CD4-positive, alpha-beta memory T cell (primary cell): ENCODE results near the gene ATP13A3. TPM values are rescaled to one million over a fixed set of nuclear protein-coding genes. Genes with fewer than 3 reads are reported as not detected.

Experiments
- CTCF ChIA-PET: fragments of 350-600 bp; sonication (Branson Sonifier 250); formaldehyde crosslinking; loops from one replicate; lab custom pipeline; 2021; ENCODE audit warnings: inconsistent platforms; ENCODE audit not compliant: partially characterized antibody; lab: Charles Lee
- POLR2A ChIA-PET: fragments of 350-600 bp; sonication (Branson Sonifier 250); formaldehyde crosslinking; loops from one replicate; lab custom pipeline; 2021; ENCODE audit not compliant: partially characterized antibody; lab: Charles Lee
- DNase-seq, 5 donors: peaks; one replicate each; pipeline versions ENCODE4 v3.0.0 to v3.0.0-alpha.2; 2020 to 2022; ENCODE audit warnings: mixed read lengths in 1 of 5
- H3K27ac ChIP-seq: one replicate; pipeline ENCODE4 v1.7.0; 2013; ENCODE audit warnings: low read depth, low read length
- H3K27me3 ChIP-seq: 2 replicates; pipeline ENCODE4 v1.7.0; 2013; ENCODE audit warnings: mild to moderate bottlenecking, low read length, moderate library complexity; ENCODE audit not compliant: insufficient read depth
- H3K36me3 ChIP-seq: 2 replicates; pipeline ENCODE4 v1.7.0; 2013; ENCODE audit warnings: mild to moderate bottlenecking, low read length, moderate library complexity; ENCODE audit not compliant: insufficient read depth
- H3K4me1 ChIP-seq: 2 replicates; pipeline ENCODE4 v1.7.0; 2013; ENCODE audit warnings: mild to moderate bottlenecking, low read length, moderate library complexity; ENCODE audit not compliant: insufficient read depth
- H3K4me3 ChIP-seq, 2 donors: one replicate each; pipeline ENCODE4 v1.7.0; 2013; ENCODE audit warnings: low read length in 2 of 2, mild to moderate bottlenecking in 1 of 2
- H3K9me3 ChIP-seq, 2 donors: one replicate each; pipeline ENCODE4 v1.7.0; 2013; ENCODE audit warnings: low read length in 2 of 2, control low read depth in 1 of 2; ENCODE audit not compliant: control insufficient read depth in 1 of 2
- H3K27ac Mint-ChIP-seq, 7 donors: one replicate each; pipeline ENCODE4 v1.8.0; 2020 to 2021; ENCODE audit warnings: mixed read lengths in 7 of 7, mild to moderate bottlenecking in 6 of 7, inconsistent platforms in 3 of 7, moderate library complexity in 3 of 7
- H3K27me3 Mint-ChIP-seq, 2 donors: one replicate each; pipeline ENCODE4 v1.8.0; 2020 to 2021; ENCODE audit warnings: mixed read lengths in 2 of 2
- H3K36me3 Mint-ChIP-seq, 2 donors: one replicate each; pipeline ENCODE4 v1.8.0; 2020 to 2021; ENCODE audit warnings: mixed read lengths in 2 of 2, inconsistent platforms in 1 of 2, mild to moderate bottlenecking in 1 of 2
- H3K4me1 Mint-ChIP-seq, 4 donors: one replicate each; pipeline ENCODE4 v1.8.0; 2020 to 2021; ENCODE audit warnings: mixed read lengths in 4 of 4, mild to moderate bottlenecking in 1 of 4
- H3K4me3 Mint-ChIP-seq, 8 donors: one replicate each; pipeline ENCODE4 v1.8.0; 2020 to 2021; ENCODE audit warnings: mixed read lengths in 8 of 8, mild to moderate bottlenecking in 7 of 8, moderate library complexity in 6 of 8, inconsistent platforms in 3 of 8
- H3K9me3 Mint-ChIP-seq, 8 donors: one replicate each; pipeline ENCODE4 v1.8.0; 2020 to 2021; ENCODE audit warnings: mixed read lengths in 8 of 8, mild to moderate bottlenecking in 5 of 8, inconsistent platforms in 3 of 8, moderate library complexity in 1 of 8
- intact Hi-C: fragments of 100-400 bp; cut with micrococcal nuclease; formaldehyde crosslinking; loops from one replicate; pipeline ENCODE4 v1.15.1; 2023
- polyA plus RNA-seq, 2 donors: library from polyadenylated mRNA; unstranded; fragments of 300-500 nt; fragmentation: Illumina TruSeq; gene quantifications; one replicate each; pipeline ENCODE4 v1.2.3, GENCODE V29; 2021
- total RNA-seq, 2 experiments: library from RNA; stranded (reverse); gene quantifications; one replicate each; pipeline ENCODE4 v1.2.3, GENCODE V29; 2021

ATP13A3 gene
- total and polyA plus RNA-seq, 4 experiments from 2014 or later: 6.7 to 62.7 (median 36.0) TPM

GRCh38 chr3:194364652-194365434 lies 122.0 kb downstream of the ATP13A3 start:
- Histone ChIP-seq H3K4me3 (no peak overlapping the region), H3K36me3 (no peaks in the 10 kb centered on the region), H3K27ac (no peak overlapping the region), H3K27me3 (no peaks in the 10 kb centered on the region), H3K9me3 (no peaks in the 10 kb centered on the region), H3K4me1 (no peaks in the 10 kb centered on the region)
- Mint-ChIP-seq H3K4me3 (no peak overlapping the region), H3K36me3 (no peaks in the 10 kb centered on the region), H3K4me1 (no peaks in the 10 kb centered on the region), H3K27ac (no peak overlapping the region), H3K27me3 (peaks cover 17 to 23% of the 10 kb centered on the region in 2 donors), H3K9me3 (no peaks in the 10 kb centered on the region)
- CTCF ChIA-PET: interaction anchor here (1.3 kb wide), 2 partner anchors 21 to 49 kb away, joined by 3 to 5 read pairs; no protein-coding TSS in a partner anchor
- POLR2A ChIA-PET: no interaction called here
- DNase-seq: no peak
- intact Hi-C loops: no loop called here

DNA sequence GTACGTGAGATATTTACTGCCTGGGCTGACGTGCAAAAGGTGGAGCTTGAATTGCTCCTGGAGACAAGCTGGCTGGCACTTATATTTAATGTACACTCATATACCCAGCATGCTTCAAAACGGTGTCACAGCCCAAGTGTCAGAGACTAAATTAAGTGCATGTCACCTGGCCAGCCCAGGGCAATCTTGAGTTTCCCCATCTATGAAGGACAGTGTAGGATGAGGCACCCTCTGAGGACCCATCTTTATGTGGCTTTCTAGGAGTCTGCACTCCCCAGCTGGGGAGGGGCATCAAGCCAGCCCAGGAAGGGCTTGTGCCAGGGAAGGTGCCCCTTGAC lies 122.5 kb downstream of the ATP13A3 start:
- Mint-ChIP-seq H3K4me3 (no peak overlapping the region), H3K27me3 (peaks cover 16 to 25% of the 10 kb centered on the region in 2 donors), H3K27ac (no peak overlapping the region), H3K9me3 (no peaks in the 10 kb centered on the region), H3K4me1 (no peaks in the 10 kb centered on the region), H3K36me3 (no peaks in the 10 kb centered on the region)
- intact Hi-C loops: no loop called here
- no peaks in the 10 kb centered on the region for H3K36me3 ChIP-seq
- no peak for DNase-seq
- no peak overlapping the region for H3K4me3 ChIP-seq
- no peak overlapping the region for H3K27ac ChIP-seq
- H3K4me1 ChIP-seq: no peaks in the 10 kb centered on the region
- ChIA-PET CTCF (interaction anchor here (0.9 to 1.3 kb wide), 2 partner anchors 21 to 49 kb away, joined by 3 read pairs; no protein-coding TSS in a partner anchor), POLR2A (no interaction called here)
- H3K27me3 ChIP-seq: no peaks in the 10 kb centered on the region
- H3K9me3 ChIP-seq: no peaks in the 10 kb centered on the region

DNA sequence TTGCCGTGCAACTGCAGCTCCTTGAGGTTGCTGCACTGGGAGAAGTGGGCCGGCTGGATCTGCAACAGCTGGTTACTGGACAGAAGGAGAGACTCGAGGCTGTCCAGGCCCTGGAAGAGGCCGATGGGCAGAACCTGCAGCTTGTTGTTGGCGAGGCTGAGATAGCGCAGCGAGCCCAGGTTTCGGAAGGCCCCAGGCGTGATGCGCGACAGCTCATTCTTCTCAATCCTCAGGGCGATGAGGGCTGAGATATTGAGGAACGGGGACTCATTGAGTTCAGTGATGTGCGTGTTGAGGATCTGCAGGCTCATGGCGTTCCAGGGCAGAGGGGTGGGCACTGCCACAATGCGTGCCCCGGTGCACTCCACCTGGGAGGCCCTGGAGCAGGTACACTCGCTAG lies 126.2 kb downstream of the ATP13A3 start:
- DNase-seq: no peak
- no peak overlapping the region for H3K27ac Mint-ChIP-seq
- ChIA-PET POLR2A (no interaction called here), CTCF (interaction anchor here (0.6 to 1.0 kb wide), 2 partner anchors 17 to 26 kb away, joined by 3 read pairs; no protein-coding TSS in a partner anchor)
- no peak overlapping the region for H3K4me3 ChIP-seq
- no peaks in the 10 kb centered on the region for H3K9me3 ChIP-seq
- H3K36me3 ChIP-seq: no peaks in the 10 kb centered on the region
- no peaks in the 10 kb centered on the region for H3K4me1 Mint-ChIP-seq
- H3K9me3 Mint-ChIP-seq: no peaks in the 10 kb centered on the region
- H3K36me3 Mint-ChIP-seq: no peaks in the 10 kb centered on the region
- no peaks in the 10 kb centered on the region for H3K27me3 ChIP-seq
- no peaks in the 10 kb centered on the region for H3K4me1 ChIP-seq
- peaks cover 3 to 16% of the 10 kb centered on the region in 2 donors for H3K27me3 Mint-ChIP-seq
- intact Hi-C loops: no loop called here
- no peak overlapping the region for H3K4me3 Mint-ChIP-seq
- H3K27ac ChIP-seq: no peak overlapping the region

- no peaks in the 10 kb centered on the region for H3K4me1 Mint-ChIP-seq
- no peak overlapping the region for H3K27ac ChIP-seq
- no peaks in the 10 kb centered on the region for H3K27me3 ChIP-seq
- H3K9me3 ChIP-seq: no peaks in the 10 kb centered on the region
- no peak for DNase-seq
- no peaks in the 10 kb centered on the region for H3K4me1 ChIP-seq
- H3K27me3 Mint-ChIP-seq: peaks cover 2 to 16% of the 10 kb centered on the region in 2 donors
- H3K4me3 ChIP-seq: no peak overlapping the region
- no peak overlapping the region for H3K27ac Mint-ChIP-seq
- no peaks in the 10 kb centered on the region for H3K36me3 Mint-ChIP-seq
- POLR2A ChIA-PET: no interaction called here
- CTCF ChIA-PET: interaction anchor here (0.7 to 1.5 kb wide), 2 partner anchors 15 to 18 kb away, joined by 3 to 4 read pairs; no protein-coding TSS in a partner anchor
- no peaks in the 10 kb centered on the region for H3K36me3 ChIP-seq
- H3K4me3 Mint-ChIP-seq: no peak overlapping the region
- intact Hi-C loops: no loop called here
- no peaks in the 10 kb centered on the region for H3K9me3 Mint-ChIP-seq
Measured at GRCh38 chr3:194357681-194358080, 129.1 kb downstream of the ATP13A3 start.

- no peaks in the 10 kb centered on the region for H3K27me3 ChIP-seq
- H3K4me1 Mint-ChIP-seq: no peaks in the 10 kb centered on the region
- intact Hi-C loops: no loop called here
Measured at GRCh38 chr3:194355379-194355778, 131.4 kb downstream of the ATP13A3 start.

GRCh38 chr3:194354315-194354714 lies 132.5 kb downstream of the ATP13A3 start:
- ChIA-PET POLR2A (no interaction called here), CTCF (interaction anchor here (3.5 kb wide), 1 partner anchor 11 kb away, joined by 17 read pairs; no protein-coding TSS in a partner anchor)
- H3K4me1 Mint-ChIP-seq: no peaks in the 10 kb centered on the region
- Histone ChIP-seq H3K4me3 (no peak overlapping the region), H3K4me1 (no peaks in the 10 kb centered on the region), H3K36me3 (no peaks in the 10 kb centered on the region), H3K27ac (no peak overlapping the region), H3K27me3 (no peaks in the 10 kb centered on the region), H3K9me3 (no peaks in the 10 kb centered on the region)
- H3K36me3 Mint-ChIP-seq: no peaks in the 10 kb centered on the region
- H3K27ac Mint-ChIP-seq: no peak overlapping the region
- DNase-seq: no peak
- no peaks in the 10 kb centered on the region for H3K9me3 Mint-ChIP-seq
- H3K4me3 Mint-ChIP-seq: no peak overlapping the region
- intact Hi-C loops: no loop called here
- peaks cover 2 to 4% of the 10 kb centered on the region in 2 donors for H3K27me3 Mint-ChIP-seq

More at GRCh38 chr3:194355379-194355778, 131.4 kb downstream of the ATP13A3 start:
- no peak overlapping the region for H3K4me3 ChIP-seq
- Mint-ChIP-seq H3K36me3 (no peaks in the 10 kb centered on the region), H3K9me3 (no peaks in the 10 kb centered on the region), H3K27me3 (peaks cover 2 to 10% of the 10 kb centered on the region in 2 donors), H3K27ac (no peak overlapping the region), H3K4me3 (no peak overlapping the region)
- H3K4me1 ChIP-seq: no peaks in the 10 kb centered on the region
- H3K36me3 ChIP-seq: no peaks in the 10 kb centered on the region
- POLR2A ChIA-PET: interaction anchor here (1.2 kb wide), 1 partner anchor 44 kb away, joined by 4 read pairs; the partner anchor contains the start of gene GP5
- CTCF ChIA-PET: interaction anchor here (0.9 to 3.5 kb wide), 2 partner anchors 12 to 48 kb away, joined by 3 to 17 read pairs; no protein-coding TSS in a partner anchor
- no peak for DNase-seq
- no peaks in the 10 kb centered on the region for H3K9me3 ChIP-seq
- no peak overlapping the region for H3K27ac ChIP-seq
